HG03378 (cell line): ENCODE data around the gene E2F4.
A peak's percentile ranks its signal among the peaks of the same experiment; 100 is the strongest.

Experiments used
- ATAC-seq: cut with Tn5 transposase; IDR thresholded peaks from one replicate; pipeline ENCODE4 v1.9.1; 2021; ENCODE audit warnings: mild to moderate bottlenecking, moderate library complexity; ENCODE audit not compliant: unreplicated experiment

Gene E2F4

GRCh38 chr16:67207249-67208091, 15.5 kb downstream of the E2F4 start:
- ATAC-seq, result no peak

GRCh38 chr16:67208154-67208896, 16.4 kb downstream of the E2F4 start:
- no peak for ATAC-seq

- ATAC-seq, result no peak
Measured at GRCh38 chr16:67209565-67209964, 17.6 kb downstream of the E2F4 start.

GRCh38 chr16:67210069-67210937, 18.3 kb downstream of the E2F4 start:
- ATAC-seq, result no peak

- no peak for ATAC-seq
Measured at GRCh38 chr16:67211674-67212073, 19.7 kb downstream of the E2F4 start.

GRCh38 chr16:67212766-67213165, 20.8 kb downstream of the E2F4 start:
- ATAC-seq, result no peak

GRCh38 chr16:67213197-67214019, 21.5 kb downstream of the E2F4 start:
- ATAC-seq, result no peak

- ATAC-seq, result no peak
Measured at GRCh38 chr16:67215706-67216105, 23.8 kb downstream of the E2F4 start.

GRCh38 chr16:67216612-67217490, 24.9 kb downstream of the E2F4 start:
- ATAC-seq, result no peak

GRCh38 chr16:67223992-67224391, 32.0 kb downstream of the E2F4 start:
- no peak for ATAC-seq

GRCh38 chr16:67226295-67226803, 34.4 kb downstream of the E2F4 start:
- ATAC-seq, result no peak

- ATAC-seq, result peak; percentile 74
Measured at GRCh38 chr16:67226804-67227566, 35.0 kb downstream of the E2F4 start, which contains the start of gene TMEM208. TMEM208 (plus strand) TSS chr16:67227130; CDS start chr16:67227219, 89 bp downstream.

GRCh38 chr16:67227567-67227921, 35.6 kb downstream of the E2F4 start:
- ATAC-seq, result no peak

GRCh38 chr16:67228034-67228785, 36.3 kb downstream of the E2F4 start:
- no peak for ATAC-seq

- ATAC-seq, result no peak
Measured at GRCh38 chr16:67228905-67229304, 37.0 kb downstream of the E2F4 start.

- no peak for ATAC-seq
Measured at GRCh38 chr16:67229906-67230808, 38.2 kb downstream of the E2F4 start.
